OCI-LY3 (cell line): ENCODE measurements around the gene CCDC40.

Source experiments
- CTCF ChIP-seq: fragments of 200-600, 300-600 bp; sonication (generic); IDR thresholded peaks from 2 replicates; pipeline ENCODE4 v1.5.1; 2014; ENCODE audit warnings: antibody characterized with exemption, low read length, low read depth
- EZH2phosphoT487 ChIP-seq: fragments of 200-600 bp; shearing (Covaris generic); IDR thresholded peaks from 2 replicates; pipeline ENCODE4 v1.6.1; 2018; ENCODE audit warnings: antibody characterized with exemption, mixed run types, low read depth

- TF ChIP-seq CTCF (no peak), EZH2phosphoT487 (no peak)
Measured at GRCh38 chr17:80002070-80002641, 34.3 kb upstream of the CCDC40 start.
